Right cardiac atrium (tissue), 5 donors: ENCODE measurements around the gene CEBPE. TPM values are rescaled to one million over a fixed set of nuclear protein-coding genes. Genes with fewer than 3 reads are reported as not detected.

Source experiments
- ATAC-seq, 2 donors: fragments of 200-7000 bp; cut with Tn5 transposase; one replicate each; pipeline versions ENCODE4 v1.8.0 to v1.9.1; 2020; ENCODE audit warnings: moderate library complexity in 2 of 2, mild to moderate bottlenecking in 1 of 2
- DNase-seq, 3 donors: peaks; one replicate each; pipeline ENCODE4 v3.0.0-alpha.2; 2020
- H3K27ac ChIP-seq: one replicate; pipeline ENCODE4 v1.5.1; 2013; ENCODE audit warnings: mild to moderate bottlenecking, low read length, control low read depth, moderate library complexity
- H3K27me3 ChIP-seq: one replicate; pipeline ENCODE4 v1.6.1; 2013; ENCODE audit not compliant: control insufficient read depth, insufficient read depth
- H3K4me1 ChIP-seq: one replicate; pipeline ENCODE4 v1.6.1; 2013; ENCODE audit warnings: low read length; ENCODE audit not compliant: control insufficient read depth, insufficient read depth
- H3K4me3 ChIP-seq: one replicate; pipeline ENCODE4 v1.5.1; 2013; ENCODE audit warnings: low read length, control low read depth
- H3K9me3 ChIP-seq: one replicate; pipeline ENCODE4 v1.6.1; 2013; ENCODE audit warnings: low read length; ENCODE audit not compliant: control insufficient read depth
- WGBS: extraction: QIAGEN DNeasy Blood & Tissue Kit; methylation state at CpG from one replicate; pipeline ENCODE4 v1.1.7; 2013; 5-methylcytosine and 5-hydroxymethylcytosine counted together
- intact Hi-C, 4 donors: fragments of 100-400 bp; cut with DNase I; formaldehyde crosslinking; loops; one replicate each; pipeline versions ENCODE4 v1.11.0 to v1.14.0; 2022 to 2023
- polyA plus RNA-seq: library from polyadenylated mRNA; stranded (reverse); fragments of 200-250 nt; gene quantifications from one replicate; pipeline ENCODE4 v1.2.3, GENCODE V29; 2013
- total RNA-seq, 4 donors: library from RNA; stranded (reverse); fragmentation: NEBNext Ultra II Directional; extraction: Animal tissue kit (Norgen Biotek cat#: 25700); gene quantifications; one replicate each; pipeline ENCODE4 v1.2.1, GENCODE V29; 2021
- donor health status: healthy with polysubstance abuse.
- donor health status: DM: no; HTN: yes; CAD: no.
- donor health status: DM: no; HTN: no; CAD: no.
- donor health status: DM: no; HTN: yes; CAD: no; lungs with severe emphysema.
- donor health status: DM: yes; HTN: yes; CAD: no.

Gene CEBPE
- total and polyA plus RNA-seq, 5 donors, result not detected

- peaks cover 6% of the 10 kb centered on the region for H3K4me1 ChIP-seq
These were observed 36.0 kb upstream of the CEBPE start for GRCh38 chr14:23154964-23155587.

DNA sequence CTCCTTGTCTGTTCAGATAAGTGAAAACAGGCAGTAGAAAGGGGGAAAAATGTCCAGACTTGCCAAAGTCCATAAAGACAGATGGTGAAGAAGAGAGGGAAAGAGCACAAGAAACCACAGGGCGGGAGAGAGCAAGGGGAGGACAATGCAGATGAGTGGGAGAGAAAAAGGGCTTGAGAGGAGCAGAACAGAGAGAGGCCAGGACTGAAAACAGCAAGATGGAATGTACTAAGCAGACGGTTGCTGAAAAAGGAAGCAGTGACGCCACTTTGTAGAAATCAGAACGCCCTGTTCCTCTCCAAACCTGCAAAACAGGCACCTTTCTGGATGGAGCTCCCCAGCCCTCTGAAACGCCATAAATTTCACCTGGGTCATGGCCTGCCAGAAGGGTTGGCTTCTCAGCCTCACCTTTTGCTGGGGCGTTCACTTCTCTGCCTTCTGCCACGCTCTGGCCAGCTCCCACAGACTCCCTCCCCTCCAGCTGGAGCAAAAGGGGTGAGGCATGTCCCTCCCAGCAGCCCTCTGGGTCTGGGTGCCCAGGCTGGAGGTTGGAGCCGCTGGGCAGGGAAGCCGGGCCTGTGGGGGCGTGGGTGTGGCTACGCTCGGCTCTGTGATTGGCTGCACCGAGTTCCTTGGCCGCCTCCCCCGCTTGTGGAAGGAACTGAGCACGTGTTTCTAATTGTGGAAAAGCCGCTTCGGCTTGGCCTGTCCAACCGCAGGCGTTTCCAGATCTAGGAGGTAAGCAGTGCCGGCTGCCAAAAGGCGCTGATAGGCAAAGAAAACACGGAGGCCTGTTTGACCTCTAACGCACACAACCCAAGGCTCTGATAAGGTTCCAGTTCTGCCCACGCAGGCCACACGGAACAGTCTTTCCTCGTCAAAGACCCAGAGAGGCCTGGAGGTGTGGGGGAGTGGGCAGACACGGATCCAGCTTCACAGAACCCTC is 35.1 kb upstream of the CEBPE start:
- H3K4me1 ChIP-seq, result peaks cover 6% of the 10 kb centered on the region
- peak overlapping the region; percentile 2 for H3K4me3 ChIP-seq
- H3K9me3 ChIP-seq, result no peaks in the 10 kb centered on the region
- peak overlapping the region; percentile 100 for H3K27ac ChIP-seq
- DNase-seq, result peak; percentile 94 to 97 (median 96)
- WGBS, result 10% methylated on average over 28 of the region's 28 CpGs
- intact Hi-C loops, result no loop called here
- peak; percentile 92 to 95 for ATAC-seq
- no peaks in the 10 kb centered on the region for H3K27me3 ChIP-seq

More at GRCh38 chr14:23154964-23155587, 36.0 kb upstream of the CEBPE start:
- 20% methylated on average over 10 of the region's 10 CpGs for WGBS
- Histone ChIP-seq H3K27me3 (no peaks in the 10 kb centered on the region), H3K27ac (peak overlapping the region; percentile 100), H3K4me3 (peak overlapping the region; percentile 2), H3K9me3 (no peaks in the 10 kb centered on the region)
- DNase-seq (peak; percentile 84 to 93 (median 91)), ATAC-seq (peak; percentile 86 to 90)
- intact Hi-C loops, result no loop called here

DNA sequence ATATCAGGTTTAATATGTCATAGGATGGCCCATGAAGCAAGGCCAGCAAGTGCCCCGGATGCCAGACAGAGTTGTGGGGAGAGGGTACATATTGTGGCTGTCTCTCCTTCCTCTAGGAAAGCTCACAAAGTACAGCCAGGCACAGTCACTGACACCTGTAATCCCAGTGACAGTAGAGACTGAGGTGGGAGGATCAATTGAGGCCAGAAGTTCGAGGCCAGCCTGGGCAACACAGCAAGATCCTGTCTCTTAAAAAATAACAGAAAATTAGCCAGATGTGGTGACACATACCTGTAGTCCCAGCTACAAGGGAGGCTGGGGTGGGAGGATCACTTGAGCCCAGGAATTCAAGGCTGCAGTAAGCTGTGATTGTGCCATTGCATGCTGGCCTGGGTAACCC is 32.3 kb upstream of the CEBPE start:
- Histone ChIP-seq H3K4me3 (no peak overlapping the region), H3K9me3 (no peaks in the 10 kb centered on the region), H3K4me1 (peaks cover 10% of the 10 kb centered on the region), H3K27me3 (no peaks in the 10 kb centered on the region), H3K27ac (no peak overlapping the region)
- DNase-seq (no peak), ATAC-seq (no peak)
- intact Hi-C loops, result no loop called here
- WGBS, result 90% methylated on average over 2 of the region's 2 CpGs

GRCh38 chr14:23149745-23150144 is 30.7 kb upstream of the CEBPE start:
- no peaks in the 10 kb centered on the region for H3K9me3 ChIP-seq
- intact Hi-C loops, result no loop called here
- no peak for DNase-seq
- no peak overlapping the region for H3K27ac ChIP-seq
- no peak for ATAC-seq
- H3K27me3 ChIP-seq, result no peaks in the 10 kb centered on the region
- no peak overlapping the region for H3K4me3 ChIP-seq
- peaks cover 11% of the 10 kb centered on the region for H3K4me1 ChIP-seq

GRCh38 chr14:23148591-23149249 is 29.7 kb upstream of the CEBPE start:
- H3K9me3 ChIP-seq, result no peaks in the 10 kb centered on the region
- 90% methylated on average over 5 of the region's 5 CpGs for WGBS
- H3K4me3 ChIP-seq, result no peak overlapping the region
- ATAC-seq (no peak), DNase-seq (no peak)
- H3K27me3 ChIP-seq, result no peaks in the 10 kb centered on the region
- H3K27ac ChIP-seq, result no peak overlapping the region
- peaks cover 10% of the 10 kb centered on the region for H3K4me1 ChIP-seq
- intact Hi-C loops, result no loop called here

GRCh38 chr14:23147676-23148075 is 28.6 kb upstream of the CEBPE start:
- no peak overlapping the region for H3K27ac ChIP-seq
- no peaks in the 10 kb centered on the region for H3K27me3 ChIP-seq
- no peaks in the 10 kb centered on the region for H3K9me3 ChIP-seq
- peaks cover 10% of the 10 kb centered on the region for H3K4me1 ChIP-seq
- peak; percentile 24 to 31 for ATAC-seq
- H3K4me3 ChIP-seq, result no peak overlapping the region
- DNase-seq, result peak in 1 of 3 donors; percentile 66
- WGBS, result 60% methylated on average over 1 of the region's 1 CpG
- intact Hi-C loops, result no loop called here

DNA sequence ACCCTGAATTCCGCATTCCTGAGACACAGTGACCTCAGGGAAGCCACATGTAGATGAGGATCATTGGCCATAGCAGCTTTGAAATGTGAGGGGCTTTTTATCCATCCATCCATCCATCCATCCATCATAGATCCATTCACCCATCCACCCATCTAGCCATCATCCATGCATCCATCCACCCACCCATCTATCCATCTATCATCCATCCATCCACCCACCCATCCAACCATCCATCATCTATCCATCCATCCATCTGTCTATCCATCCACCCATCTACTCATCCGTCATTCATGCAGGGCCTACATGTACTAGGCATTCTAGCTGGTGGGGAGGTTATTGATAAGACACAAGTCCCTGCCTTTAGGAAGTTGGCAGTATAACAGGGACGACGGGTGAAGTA is 27.9 kb upstream of the CEBPE start:
- 91% methylated on average over 4 of the region's 4 CpGs for WGBS
- Histone ChIP-seq H3K4me1 (peaks cover 11% of the 10 kb centered on the region), H3K4me3 (no peak overlapping the region), H3K27ac (no peak overlapping the region), H3K27me3 (no peaks in the 10 kb centered on the region), H3K9me3 (no peaks in the 10 kb centered on the region)
- DNase-seq (no peak), ATAC-seq (no peak)
- intact Hi-C loops, result no loop called here

- no peak for ATAC-seq
- Histone ChIP-seq H3K27ac (peak overlapping the region; percentile 53), H3K27me3 (no peaks in the 10 kb centered on the region), H3K4me1 (peaks cover 11% of the 10 kb centered on the region), H3K9me3 (no peaks in the 10 kb centered on the region), H3K4me3 (no peak overlapping the region)
- DNase-seq, result no peak
- WGBS, result 65% methylated on average over 2 of the region's 2 CpGs
- intact Hi-C loops, result no loop called here
These were observed 27.4 kb upstream of the CEBPE start for GRCh38 chr14:23146351-23146910.

DNA sequence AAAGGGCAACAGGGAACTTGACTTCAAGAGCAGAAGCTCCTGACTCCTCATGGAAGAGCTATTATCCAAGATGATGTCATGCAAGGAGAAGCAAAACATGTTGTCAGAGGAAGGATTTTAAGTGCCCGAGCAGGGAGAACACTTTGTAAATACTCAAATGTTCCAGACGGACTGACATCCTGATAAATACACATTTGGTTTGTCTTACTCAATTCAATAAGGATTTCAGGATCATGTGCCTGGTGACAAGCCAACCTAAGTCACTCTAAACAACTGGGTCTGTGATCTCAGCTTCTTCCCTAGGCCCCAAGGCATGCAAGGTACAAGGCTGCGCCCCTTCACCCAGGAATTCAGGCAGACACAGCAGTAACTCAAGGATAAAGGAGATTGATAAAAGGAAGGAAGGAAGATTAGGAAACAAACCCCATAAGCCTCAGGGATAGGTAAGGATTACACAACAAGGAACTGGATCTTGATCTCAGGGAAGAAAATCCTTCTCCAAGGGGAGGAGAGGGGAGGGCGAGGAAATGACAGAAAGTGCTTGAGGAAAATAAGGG is 26.8 kb upstream of the CEBPE start:
- no peak for DNase-seq
- no peak for ATAC-seq
- Histone ChIP-seq H3K9me3 (no peaks in the 10 kb centered on the region), H3K4me1 (peaks cover 11% of the 10 kb centered on the region), H3K27me3 (no peaks in the 10 kb centered on the region), H3K27ac (peak overlapping the region; percentile 53), H3K4me3 (no peak overlapping the region)
- WGBS, result 56% methylated on average over 4 of the region's 4 CpGs
- intact Hi-C loops, result no loop called here

DNA sequence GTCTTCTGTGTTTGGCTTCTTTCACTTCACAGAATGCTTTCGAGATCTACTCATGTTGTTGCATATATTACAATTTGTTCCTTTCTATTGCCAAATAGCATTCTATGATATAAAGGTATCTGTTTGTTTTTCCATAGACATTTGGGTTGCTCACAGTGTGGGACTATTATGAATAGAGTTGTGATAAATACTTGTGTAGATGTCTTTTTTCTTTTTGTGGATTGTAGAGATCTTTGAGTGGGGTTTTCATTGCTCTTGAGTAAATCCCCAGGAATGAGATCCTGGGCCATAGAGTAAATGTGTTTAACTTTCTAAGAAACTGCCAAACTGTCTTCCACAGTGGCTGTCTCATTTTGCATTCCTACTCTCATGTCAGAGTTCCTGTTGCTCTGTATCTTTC is 24.9 kb upstream of the CEBPE start:
- Histone ChIP-seq H3K9me3 (no peaks in the 10 kb centered on the region), H3K4me3 (no peak overlapping the region), H3K27me3 (no peaks in the 10 kb centered on the region), H3K27ac (no peak overlapping the region), H3K4me1 (peaks cover 11% of the 10 kb centered on the region)
- intact Hi-C loops, result no loop called here
- DNase-seq (no peak), ATAC-seq (no peak)
- WGBS, result 68% methylated on average over 1 of the region's 1 CpG
